ENCODE data around the gene PEBP1.

DNA sequence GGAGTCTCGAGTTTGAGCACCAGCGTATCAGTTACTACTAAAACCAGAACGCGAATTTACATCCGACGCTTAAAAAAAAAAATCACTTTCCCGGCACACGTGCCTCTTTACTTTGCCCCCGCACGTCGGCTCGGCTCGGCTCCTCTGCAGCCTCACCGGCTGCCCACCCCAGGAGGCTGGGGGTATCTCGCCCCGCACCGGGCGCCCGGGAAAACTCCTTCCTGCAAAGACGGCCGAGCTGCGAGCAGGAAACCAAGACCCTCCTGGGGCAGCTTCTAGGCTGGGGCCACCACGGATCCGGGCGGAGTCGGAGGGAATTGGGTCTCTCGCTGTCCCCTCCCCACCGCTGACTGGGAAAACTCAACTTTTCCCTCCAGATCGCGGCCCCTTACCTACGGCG, 32.7 kb upstream of the PEBP1 start:
- TF ChIP-seq, protein P1, sequence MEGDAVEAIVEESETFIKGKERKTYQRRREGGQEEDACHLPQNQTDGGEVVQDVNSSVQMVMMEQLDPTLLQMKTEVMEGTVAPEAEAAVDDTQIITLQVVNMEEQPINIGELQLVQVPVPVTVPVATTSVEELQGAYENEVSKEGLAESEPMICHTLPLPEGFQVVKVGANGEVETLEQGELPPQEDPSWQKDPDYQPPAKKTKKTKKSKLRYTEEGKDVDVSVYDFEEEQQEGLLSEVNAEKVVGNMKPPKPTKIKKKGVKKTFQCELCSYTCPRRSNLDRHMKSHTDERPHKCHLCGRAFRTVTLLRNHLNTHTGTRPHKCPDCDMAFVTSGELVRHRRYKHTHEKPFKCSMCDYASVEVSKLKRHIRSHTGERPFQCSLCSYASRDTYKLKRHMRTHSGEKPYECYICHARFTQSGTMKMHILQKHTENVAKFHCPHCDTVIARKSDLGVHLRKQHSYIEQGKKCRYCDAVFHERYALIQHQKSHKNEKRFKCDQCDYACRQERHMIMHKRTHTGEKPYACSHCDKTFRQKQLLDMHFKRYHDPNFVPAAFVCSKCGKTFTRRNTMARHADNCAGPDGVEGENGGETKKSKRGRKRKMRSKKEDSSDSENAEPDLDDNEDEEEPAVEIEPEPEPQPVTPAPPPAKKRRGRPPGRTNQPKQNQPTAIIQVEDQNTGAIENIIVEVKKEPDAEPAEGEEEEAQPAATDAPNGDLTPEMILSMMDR (IDR thresholded peaks at IDR 0.05), result no peak
- TF ChIP-seq POLR2AphosphoS5 (IDR thresholded peaks at IDR 0.05), result no peak

Measured in prostate gland (tissue), 2 donors.